Measurements from ENCODE around the gene NCKAP5. TPM values are rescaled to one million over a fixed set of nuclear protein-coding genes. Genes with fewer than 3 reads are reported as not detected.

NCKAP5 gene
- total and polyA plus RNA-seq, 2 of the 8 experiments (the other 6 are each of a cell fraction or from before 2014, with no cell fraction given), result 0.27 to 0.86 TPM

- Histone ChIP-seq H4K5ac (ENCODE audit: insufficient read length, low read depth, low read length) (no peak overlapping the region), H4K20me1 (replicated peaks in 1 of 2; ENCODE audit: control insufficient read depth in 1 of 2, insufficient read depth in 2 of 2, low read length in 2 of 2) (no peaks in the 10 kb centered on the region), H3K18ac (ENCODE audit: extremely low read depth, low read length) (no peak overlapping the region), H4K91ac (replicated peaks; ENCODE audit: insufficient read length, low read length) (no peak overlapping the region), H3K4me3 (ENCODE audit: extremely low read depth in 1 of 4, insufficient read depth in 2 of 4, low read depth in 3 of 4, low read length in 4 of 4) (no peak overlapping the region), H3K14ac (ENCODE audit: insufficient read length) (no peak overlapping the region), H2AK5ac (ENCODE audit: low read depth, low read length) (no peak overlapping the region), H3K56ac (replicated peaks; ENCODE audit: insufficient read length, low read depth, low read length) (no peak overlapping the region), H3K4me1 (replicated peaks in 1 of 4; ENCODE audit: control insufficient read depth in 3 of 4, insufficient read depth in 4 of 4, low read length in 3 of 4) (no peaks in the 10 kb centered on the region), H2AFZ (ENCODE audit: low read length) (no peak overlapping the region), H3K23ac (ENCODE audit: insufficient read length) (no peak overlapping the region), H2BK120ac (replicated peaks; ENCODE audit: low read depth, low read length) (no peak overlapping the region), H3K27me3 (replicated peaks in 1 of 4; ENCODE audit: control insufficient read depth in 3 of 4, extremely low read depth in 1 of 4, insufficient read depth in 3 of 4, low read length in 3 of 4) (no peaks in the 10 kb centered on the region; a peak in 1 of 7 replicates), H3K27ac (ENCODE audit: low read depth, low read length) (no peak overlapping the region), H4K8ac (ENCODE audit: extremely low read depth, insufficient read depth, low read length) (no peak overlapping the region), H3K79me2 (ENCODE audit: control insufficient read depth in 1 of 2, insufficient read depth in 2 of 2, low read length in 2 of 2) (no peaks in the 10 kb centered on the region), H3K9ac (replicated peaks in 1 of 4; ENCODE audit: extremely low read depth in 1 of 4, low read depth in 3 of 4, low read length in 3 of 4) (no peak overlapping the region), H3K9me3 (ENCODE audit: insufficient read depth in 2 of 2, low read depth in 1 of 2, low read length in 1 of 2) (no peaks in the 10 kb centered on the region), H2BK12ac (ENCODE audit: low read depth, low read length) (no peak overlapping the region), H3K4me2 (ENCODE audit: insufficient read depth in 1 of 2, low read depth in 2 of 2, low read length in 2 of 2) (no peak overlapping the region), H3K36me3 (ENCODE audit: control insufficient read depth in 2 of 4, insufficient read depth in 4 of 4, low read length in 3 of 4) (no peaks in the 10 kb centered on the region), H2BK20ac (ENCODE audit: low read length) (no peak overlapping the region), H3K23me2 (ENCODE audit: low read depth, low read length) (no peaks in the 10 kb centered on the region), H3K4ac (replicated peaks; ENCODE audit: insufficient read length, low read depth, low read length) (no peak overlapping the region), H2BK5ac (ENCODE audit: low read depth, low read length) (no peak overlapping the region), H3K79me1 (ENCODE audit: low read depth, low read length) (no peaks in the 10 kb centered on the region), H2BK15ac (ENCODE audit: low read length) (no peak overlapping the region)
- CTCF ChIA-PET (ENCODE audit: partially characterized antibody), result no interaction called here
- FAIRE-seq (no peak), DNase-seq (ENCODE audit: low read depth in 1 of 2, low spot score in 2 of 2) (no peak)
- TF ChIP-seq PHF8 (conservative IDR thresholded peaks at IDR 0.05; ENCODE audit: low read depth, low read length), result no peak
- no peak for TF ChIP-seq MAFK (IDR thresholded peaks at IDR 0.05; ENCODE audit: low read depth, low read length)
- POLR2A ChIA-PET (ENCODE audit: partially characterized antibody), result no interaction called here
- WGBS, 2 experiments (ENCODE audit: extremely low coverage in 1 of 2, insufficient coverage in 1 of 2, insufficient read length in 1 of 2, insufficient replicate concordance in 2 of 2, low coverage in 1 of 2, low lambda C conversion rate in 2 of 2, missing lambda C conversion rate in 1 of 2), result 89% methylated on average over 1 of the region's 1 CpG; no CpG with 5 or more reads in 1 of the 2 experiments
Observed at GRCh38 chr2:133146893-133147292, 421.4 kb downstream of the NCKAP5 start.
